ENCODE results near the gene BCLAF1. TPM values are rescaled to one million over a fixed set of nuclear protein-coding genes. Genes with fewer than 3 reads are reported as not detected.

BCLAF1 gene
- total RNA-seq, 4 donors from 2014 or later: 69.7 to 90.1 (median 75.4) TPM

GRCh38 chr6:136330634-136331033 is 41.0 kb upstream of the BCLAF1 start:
- intact Hi-C loops (cut with DNase I): no loop called here
- H3K27me3 ChIP-seq: no peaks in the 10 kb centered on the region
- TF ChIP-seq EP300 (IDR thresholded peaks at IDR 0.05) (no peak), POLR2AphosphoS5 (IDR thresholded peaks at IDR 0.05) (no peak), POLR2A (IDR thresholded peaks at IDR 0.05; ENCODE audit: low read depth) (no peak)
- TF ChIP-seq, protein P1, sequence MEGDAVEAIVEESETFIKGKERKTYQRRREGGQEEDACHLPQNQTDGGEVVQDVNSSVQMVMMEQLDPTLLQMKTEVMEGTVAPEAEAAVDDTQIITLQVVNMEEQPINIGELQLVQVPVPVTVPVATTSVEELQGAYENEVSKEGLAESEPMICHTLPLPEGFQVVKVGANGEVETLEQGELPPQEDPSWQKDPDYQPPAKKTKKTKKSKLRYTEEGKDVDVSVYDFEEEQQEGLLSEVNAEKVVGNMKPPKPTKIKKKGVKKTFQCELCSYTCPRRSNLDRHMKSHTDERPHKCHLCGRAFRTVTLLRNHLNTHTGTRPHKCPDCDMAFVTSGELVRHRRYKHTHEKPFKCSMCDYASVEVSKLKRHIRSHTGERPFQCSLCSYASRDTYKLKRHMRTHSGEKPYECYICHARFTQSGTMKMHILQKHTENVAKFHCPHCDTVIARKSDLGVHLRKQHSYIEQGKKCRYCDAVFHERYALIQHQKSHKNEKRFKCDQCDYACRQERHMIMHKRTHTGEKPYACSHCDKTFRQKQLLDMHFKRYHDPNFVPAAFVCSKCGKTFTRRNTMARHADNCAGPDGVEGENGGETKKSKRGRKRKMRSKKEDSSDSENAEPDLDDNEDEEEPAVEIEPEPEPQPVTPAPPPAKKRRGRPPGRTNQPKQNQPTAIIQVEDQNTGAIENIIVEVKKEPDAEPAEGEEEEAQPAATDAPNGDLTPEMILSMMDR (IDR thresholded peaks at IDR 0.05): no peak
- H3K4me3 ChIP-seq: no peak overlapping the region
- no peak overlapping the region for H3K27ac ChIP-seq (replicated peaks in 1 of 4)
- peak; percentile 10 for DNase-seq (ENCODE audit: extremely low spot score)
- 99% methylated on average over 8 of the region's 8 CpGs for WGBS
- H3K9me3 ChIP-seq: no peaks in the 10 kb centered on the region
- H3K4me1 ChIP-seq: peaks cover 0 to 4% (median 0%) of the 10 kb centered on the region in 4 donors
- no peaks in the 10 kb centered on the region for H3K36me3 ChIP-seq

- no peak for DNase-seq (ENCODE audit: extremely low spot score)
- WGBS: 70% methylated on average over 8 of the region's 8 CpGs
Measured at GRCh38 chr6:136326038-136326553, 36.5 kb upstream of the BCLAF1 start.

DNA sequence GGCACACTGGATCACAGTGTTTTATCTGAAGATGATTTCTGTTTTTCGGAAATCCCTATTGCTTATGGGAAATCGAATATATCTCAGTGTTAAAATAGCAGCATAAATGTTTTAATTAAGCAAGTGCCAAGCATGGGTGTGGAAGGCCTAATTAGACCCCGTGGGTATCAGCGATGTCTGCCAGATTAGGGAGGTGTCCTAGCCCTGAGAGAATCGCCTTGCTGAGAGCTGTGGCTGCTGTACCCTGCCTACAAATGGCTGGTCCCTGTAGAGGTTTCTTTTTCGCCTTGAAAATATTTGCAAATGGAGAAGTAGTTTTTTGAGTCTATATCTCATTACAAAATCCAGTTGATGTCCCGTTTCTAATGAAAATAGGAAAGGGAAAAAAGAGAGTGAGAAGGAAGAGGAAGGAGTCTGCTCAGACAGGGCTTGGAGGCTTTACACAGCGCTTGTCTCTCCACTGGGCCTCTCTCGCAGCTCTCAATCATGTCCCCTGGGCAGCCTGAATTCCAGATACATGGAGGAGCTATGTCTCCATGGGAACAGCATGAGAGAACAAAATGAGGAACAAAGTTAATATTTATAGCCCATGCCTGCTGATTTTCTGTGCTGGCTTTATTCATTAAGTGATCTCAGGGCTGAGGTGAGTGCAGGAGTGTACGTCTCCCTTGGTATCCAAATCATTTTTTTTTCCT is 35.2 kb upstream of the BCLAF1 start:
- intact Hi-C loops (cut with DNase I): no loop called here
- Histone ChIP-seq H3K4me1 (peaks cover 0 to 14% (median 3%) of the 10 kb centered on the region in 4 donors), H3K36me3 (no peaks in the 10 kb centered on the region), H3K9me3 (no peaks in the 10 kb centered on the region), H3K27ac (replicated peaks in 1 of 4) (no peak overlapping the region), H3K4me3 (no peak overlapping the region), H3K27me3 (no peaks in the 10 kb centered on the region)
- TF ChIP-seq POLR2AphosphoS5 (IDR thresholded peaks at IDR 0.05) (no peak), POLR2A (IDR thresholded peaks at IDR 0.05; ENCODE audit: low read depth) (no peak), EP300 (IDR thresholded peaks at IDR 0.05) (no peak)
- TF ChIP-seq, protein P1 (IDR thresholded peaks at IDR 0.05): no peak
- DNase-seq (ENCODE audit: extremely low spot score): no peak
- WGBS: 84% methylated on average over 10 of the region's 10 CpGs

More at GRCh38 chr6:136326038-136326553, 36.5 kb upstream of the BCLAF1 start:
- H3K27ac ChIP-seq (replicated peaks in 1 of 4): no peak overlapping the region
- H3K4me1 ChIP-seq: peaks cover 0 to 14% (median 3%) of the 10 kb centered on the region in 4 donors
- H3K9me3 ChIP-seq: no peaks in the 10 kb centered on the region
- no peaks in the 10 kb centered on the region for H3K36me3 ChIP-seq
- no peaks in the 10 kb centered on the region for H3K27me3 ChIP-seq
- no peak overlapping the region for H3K4me3 ChIP-seq
- intact Hi-C loops (cut with DNase I): no loop called here
- TF ChIP-seq, protein P1 (IDR thresholded peaks at IDR 0.05): no peak
- no peak for TF ChIP-seq POLR2A (IDR thresholded peaks at IDR 0.05; ENCODE audit: low read depth)
- TF ChIP-seq POLR2AphosphoS5 (IDR thresholded peaks at IDR 0.05): no peak
- TF ChIP-seq EP300 (IDR thresholded peaks at IDR 0.05): no peak

GRCh38 chr6:136323431-136324112 is 33.9 kb upstream of the BCLAF1 start:
- TF ChIP-seq EP300 (IDR thresholded peaks at IDR 0.05): no peak
- no peak for TF ChIP-seq POLR2AphosphoS5 (IDR thresholded peaks at IDR 0.05)
- TF ChIP-seq, protein P1 (IDR thresholded peaks at IDR 0.05): no peak
- TF ChIP-seq POLR2A (IDR thresholded peaks at IDR 0.05; ENCODE audit: low read depth): no peak
- WGBS: 65% methylated on average over 10 of the region's 10 CpGs
- Histone ChIP-seq H3K36me3 (no peaks in the 10 kb centered on the region), H3K27ac (replicated peaks in 1 of 4) (no peak overlapping the region), H3K4me1 (peaks cover 0 to 14% (median 3%) of the 10 kb centered on the region in 4 donors), H3K9me3 (no peaks in the 10 kb centered on the region), H3K4me3 (no peak overlapping the region), H3K27me3 (no peaks in the 10 kb centered on the region)
- intact Hi-C loops (cut with DNase I): no loop called here
- peak; percentile 39 for DNase-seq (ENCODE audit: extremely low spot score)
